B cell (primary cell): ENCODE data around the gene DAZAP1. TPM values are rescaled to one million over a fixed set of nuclear protein-coding genes. Genes with fewer than 3 reads are reported as not detected.
A peak's percentile ranks its signal among the peaks of the same experiment; 100 is the strongest.

Experiments
- ATAC-seq: fragments of 200-7000 bp; cut with Tn5 transposase; one replicate; pipeline ENCODE4 v1.10.0; 2021; ENCODE audit warnings: low read depth, mild to moderate bottlenecking, moderate number of reproducible peaks, moderate library complexity
- CTCF ChIA-PET: fragments of 350-600 bp; sonication (Branson Sonifier 250); formaldehyde crosslinking; loops from one replicate; lab custom pipeline; 2021; ENCODE audit warnings: antibody characterized with exemption, inconsistent platforms; lab: Charles Lee
- POLR2A ChIA-PET: fragments of 350-600 bp; sonication (Branson Sonifier 250); formaldehyde crosslinking; loops from one replicate; lab custom pipeline; 2021; ENCODE audit warnings: antibody characterized with exemption; lab: Charles Lee
- DNase-seq: peaks from one replicate; pipeline ENCODE4 v3.0.0; 2013
- H2AFZ ChIP-seq: 2 replicates; pipeline ENCODE4 v1.6.1; 2012; ENCODE audit warnings: mild to moderate bottlenecking, low read depth, low read length; ENCODE audit not compliant: insufficient read depth, poor library complexity, severe bottlenecking
- H3K27ac ChIP-seq, 2 donors: 1 replicate in 1 of 2; 2 replicates in 1 of 2; pipeline ENCODE4 v1.5.1; 2012 to 2013; ENCODE audit warnings: low read length in 2 of 2, mild to moderate bottlenecking in 2 of 2, moderate library complexity in 1 of 2
- H3K27me3 ChIP-seq, 4 experiments: fragments of 200-600 bp in 1 of 4; sonication (generic) in 1 of 4; replicated peaks in 1 of 4; 1 replicate in 2 of 4; 2 replicates in 2 of 4; pipeline versions ENCODE4 v1.6.1 to v1.7.0; 2013 to 2016; ENCODE audit warnings: low read length in 3 of 4, mild to moderate bottlenecking in 2 of 4, mixed read lengths in 1 of 4, moderate library complexity in 1 of 4; ENCODE audit not compliant: insufficient read depth in 4 of 4, control insufficient read depth in 3 of 4; ENCODE audit errors: control extremely low read depth in 1 of 4
- H3K36me3 ChIP-seq, 2 experiments: replicated peaks in 1 of 2; 1 replicate in 1 of 2; 2 replicates in 1 of 2; pipeline versions ENCODE4 v1.6.1 to v1.7.1; 2013; ENCODE audit warnings: low read length in 1 of 2; ENCODE audit not compliant: insufficient read depth in 2 of 2, control insufficient read depth in 1 of 2; ENCODE audit errors: control extremely low read depth in 1 of 2, extremely low read depth in 1 of 2
- H3K4me1 ChIP-seq, 2 donors: fragments of 200-600 bp in 1 of 2; sonication (generic) in 1 of 2; 1 replicate in 1 of 2; 2 replicates in 1 of 2; pipeline versions ENCODE4 v1.5.1 to v1.6.1; 2013 to 2017; ENCODE audit warnings: low read length in 2 of 2; ENCODE audit not compliant: control insufficient read depth in 2 of 2, insufficient read depth in 2 of 2
- H3K4me2 ChIP-seq: replicated peaks from 2 replicates; pipeline ENCODE3; 2012; ENCODE audit warnings: mild to moderate bottlenecking, low read depth, low read length; ENCODE audit not compliant: poor library complexity, severe bottlenecking
- H3K4me3 ChIP-seq, 5 experiments: fragments of 200-600 bp in 1 of 5; sonication (generic) in 1 of 5; 1 replicate in 3 of 5; 2 replicates in 2 of 5; pipeline versions ENCODE4 v1.5.1 to v1.7.0; 2011 to 2016; ENCODE audit warnings: low read length in 4 of 5, mild to moderate bottlenecking in 4 of 5, low read depth in 2 of 5, control low read depth in 1 of 5, moderate library complexity in 1 of 5; ENCODE audit not compliant: insufficient read depth in 1 of 5; ENCODE audit errors: control extremely low read depth in 1 of 5, extremely low read depth in 1 of 5
- H3K79me2 ChIP-seq: fragments of 200-600 bp; sonication (generic); one replicate; pipeline ENCODE4 v1.6.0; 2016; ENCODE audit warnings: low read length; ENCODE audit not compliant: control insufficient read depth, insufficient read depth
- H3K9ac ChIP-seq: fragments of 200-600 bp; sonication (generic); 2 replicates; pipeline ENCODE4 v1.6.1; 2017; ENCODE audit warnings: mild to moderate bottlenecking, low read length, moderate library complexity
- H3K9me3 ChIP-seq, 3 donors: one replicate each; pipeline versions ENCODE4 v1.6.1 to v1.7.1; 2013; ENCODE audit warnings: low read length in 2 of 3; ENCODE audit not compliant: control insufficient read depth in 2 of 3, insufficient read depth in 1 of 3; ENCODE audit errors: control extremely low read depth in 1 of 3
- H4K20me1 ChIP-seq: 2 replicates; pipeline ENCODE4 v1.6.0; 2012; ENCODE audit warnings: mild to moderate bottlenecking, low read length; ENCODE audit not compliant: insufficient read depth, control insufficient read depth, poor library complexity, severe bottlenecking
- H3K27ac Mint-ChIP-seq: one replicate; pipeline ENCODE4 v1.8.0; 2021; ENCODE audit warnings: mixed read lengths
- H3K27me3 Mint-ChIP-seq: one replicate; pipeline ENCODE4 v1.8.0; 2021; ENCODE audit warnings: mixed read lengths
- H3K4me1 Mint-ChIP-seq: one replicate; pipeline ENCODE4 v1.8.0; 2021; ENCODE audit warnings: mixed read lengths
- H3K4me3 Mint-ChIP-seq: one replicate; pipeline ENCODE4 v1.8.0; 2021; ENCODE audit warnings: mixed read lengths
- H3K9me3 Mint-ChIP-seq: one replicate; pipeline ENCODE4 v1.8.0; 2022; ENCODE audit warnings: mixed read lengths; ENCODE audit not compliant: insufficient read depth
- CTCF ChIP-seq: fragments of 200-600 bp; IDR thresholded peaks from one replicate; pipeline ENCODE4 v1.8.0; 2022; ENCODE audit warnings: antibody characterized with exemption, mild to moderate bottlenecking
- EZH2 ChIP-seq: IDR thresholded peaks from 2 replicates; pipeline ENCODE4 v1.6.1; 2012; ENCODE audit warnings: borderline replicate concordance, low read depth, mild to moderate bottlenecking, moderate library complexity, low read length; ENCODE audit not compliant: insufficient read depth, poor library complexity, severe bottlenecking
- WGBS: methylation state at CpG from one replicate; pipeline ENCODE4 v1.1.5; 2013; ENCODE audit warnings: missing lambda C conversion rate; ENCODE audit not compliant: insufficient coverage; 5-methylcytosine and 5-hydroxymethylcytosine counted together
- intact Hi-C: fragments of 100-400 bp; cut with micrococcal nuclease; formaldehyde crosslinking; loops from one replicate; pipeline ENCODE4 v1.10.0; 2022
- polyA plus RNA-seq: library from polyadenylated mRNA; depleted of rRNA; stranded (reverse); fragments of >200 nt; gene quantifications from 2 replicates; pipeline ENCODE4 v1.2.3, GENCODE V29; 2012
- total RNA-seq, 2 donors: library from RNA; stranded (reverse); fragments of 120-200 nt in 1 of 2; gene quantifications; 1 replicate in 1 of 2; 2 replicates in 1 of 2; pipeline versions ENCODE4 v1.2.3 to v1.2.4, GENCODE V29; 2013 to 2022

Gene DAZAP1
- total and polyA plus RNA-seq, 2 donors (not counting 1 experiment from before 2014, with no cell fraction given): 54.8 to 125 TPM

- Histone ChIP-seq H3K4me3 (no peak overlapping the region), H3K36me3 (peaks cover 0 to 19% of the 10 kb centered on the region in 2 experiments), H2AFZ (no peak overlapping the region), H3K9ac (no peak overlapping the region), H3K27ac (no peak overlapping the region), H3K79me2 (peaks cover 97% of the 10 kb centered on the region), H3K27me3 (no peaks in the 10 kb centered on the region), H3K9me3 (no peaks in the 10 kb centered on the region), H3K4me2 (peak overlapping the region; percentile 8), H4K20me1 (peaks cover 95% of the 10 kb centered on the region), H3K4me1 (peaks cover 18 to 55% of the 10 kb centered on the region in 2 donors)
- TF ChIP-seq CTCF: no peak
- no peak for TF ChIP-seq EZH2
- H3K4me3 Mint-ChIP-seq: no peak overlapping the region
- no peaks in the 10 kb centered on the region for H3K9me3 Mint-ChIP-seq
- 90% methylated on average over 19 of the region's 21 CpGs for WGBS
- ChIA-PET CTCF (interaction anchor here (0.7 kb wide), 2 partner anchors 10 to 25 kb away, joined by 3 to 4 read pairs; no protein-coding TSS in a partner anchor), POLR2A (no interaction called here)
- DNase-seq: no peak
- H3K27me3 Mint-ChIP-seq: no peaks in the 10 kb centered on the region
- peaks cover 51% of the 10 kb centered on the region for H3K4me1 Mint-ChIP-seq
- intact Hi-C loops: no loop called here
- H3K27ac Mint-ChIP-seq: no peak overlapping the region
- ATAC-seq: no peak
These were observed 5.0 kb downstream of the DAZAP1 start for GRCh38 chr19:1412323-1412923.

- no peaks in the 10 kb centered on the region for H3K9me3 Mint-ChIP-seq
- H3K27ac Mint-ChIP-seq: no peak overlapping the region
- H3K27me3 Mint-ChIP-seq: no peaks in the 10 kb centered on the region
- TF ChIP-seq EZH2: no peak
- no peak for TF ChIP-seq CTCF
- H3K4me3 ChIP-seq: no peak overlapping the region
- no peak overlapping the region for H2AFZ ChIP-seq
- POLR2A ChIA-PET: no interaction called here
- no peak overlapping the region for H3K27ac ChIP-seq
- H3K4me3 Mint-ChIP-seq: no peak overlapping the region
- no peak overlapping the region for H3K9ac ChIP-seq
- H3K4me2 ChIP-seq: no peak overlapping the region
- CTCF ChIA-PET: interaction anchor here (0.7 kb wide), 1 partner anchor 11 kb away, joined by 4 read pairs; no protein-coding TSS in a partner anchor
- intact Hi-C loops: no loop called here
- H3K9me3 ChIP-seq: no peaks in the 10 kb centered on the region
- H3K79me2 ChIP-seq: peaks cover 100% of the 10 kb centered on the region
- H3K27me3 ChIP-seq: no peaks in the 10 kb centered on the region
- ATAC-seq: no peak
- DNase-seq: no peak
- H3K36me3 ChIP-seq: peaks cover 0 to 27% of the 10 kb centered on the region in 2 experiments
- H4K20me1 ChIP-seq: peaks cover 98% of the 10 kb centered on the region
- WGBS: 90% methylated on average over 24 of the region's 36 CpGs
- H3K4me1 Mint-ChIP-seq: peaks cover 53% of the 10 kb centered on the region
- peaks cover 18 to 55% of the 10 kb centered on the region in 2 donors for H3K4me1 ChIP-seq
These were observed 5.8 kb downstream of the DAZAP1 start for GRCh38 chr19:1412995-1413800.
